GM12891 (cell line): Measurements from ENCODE around the gene SEPTIN12.

Experiments
- DNase-seq: peaks from one replicate; pipeline ENCODE4 v3.0.0; 2011; ENCODE audit warnings: low spot score; ENCODE audit not compliant: insufficient read length
- FAIRE-seq: peaks from 2 replicates; lab custom pipeline; 2011; peaks lifted over from hg19 to GRCh38; lab: Jason Lieb, UNC
- PAX5 ChIP-seq: IDR thresholded peaks from 2 replicates; pipeline ENCODE4 v1.6.1; 2011; ENCODE audit warnings: low read length, moderate library complexity, mild to moderate bottlenecking; ENCODE audit not compliant: insufficient read depth, severe bottlenecking
- POLR2A ChIP-seq: IDR thresholded peaks from 2 replicates; pipeline ENCODE4 v1.6.1; 2011; ENCODE audit warnings: low read depth, low read length, control low read depth
- POLR2AphosphoS5 ChIP-seq: IDR thresholded peaks from 2 replicates; pipeline ENCODE4 v1.6.1; 2011; ENCODE audit warnings: low read depth, low read length, control low read depth
- POU2F2 ChIP-seq: IDR thresholded peaks from 2 replicates; pipeline ENCODE4 v1.6.1; 2011; ENCODE audit warnings: low read depth, mild to moderate bottlenecking, control low read depth, low read length, moderate library complexity
- SPI1 ChIP-seq: IDR thresholded peaks from 2 replicates; pipeline ENCODE4 v1.6.1; 2011; ENCODE audit warnings: low read depth, low read length, control low read depth
- TAF1 ChIP-seq: IDR thresholded peaks from 2 replicates; pipeline ENCODE4 v1.6.1; 2011; ENCODE audit warnings: low read depth, low read length, control low read depth

SEPTIN12 gene

GRCh38 chr16:4796982-4797804, 9.0 kb upstream of the SEPTIN12 start:
- DNase-seq (no peak), FAIRE-seq (no peak)
- TF ChIP-seq PAX5, result no peak
- TF ChIP-seq TAF1, result no peak
- no peak for TF ChIP-seq POLR2AphosphoS5
- no peak for TF ChIP-seq SPI1
- TF ChIP-seq POLR2A, result no peak
- TF ChIP-seq POU2F2, result no peak

DNA sequence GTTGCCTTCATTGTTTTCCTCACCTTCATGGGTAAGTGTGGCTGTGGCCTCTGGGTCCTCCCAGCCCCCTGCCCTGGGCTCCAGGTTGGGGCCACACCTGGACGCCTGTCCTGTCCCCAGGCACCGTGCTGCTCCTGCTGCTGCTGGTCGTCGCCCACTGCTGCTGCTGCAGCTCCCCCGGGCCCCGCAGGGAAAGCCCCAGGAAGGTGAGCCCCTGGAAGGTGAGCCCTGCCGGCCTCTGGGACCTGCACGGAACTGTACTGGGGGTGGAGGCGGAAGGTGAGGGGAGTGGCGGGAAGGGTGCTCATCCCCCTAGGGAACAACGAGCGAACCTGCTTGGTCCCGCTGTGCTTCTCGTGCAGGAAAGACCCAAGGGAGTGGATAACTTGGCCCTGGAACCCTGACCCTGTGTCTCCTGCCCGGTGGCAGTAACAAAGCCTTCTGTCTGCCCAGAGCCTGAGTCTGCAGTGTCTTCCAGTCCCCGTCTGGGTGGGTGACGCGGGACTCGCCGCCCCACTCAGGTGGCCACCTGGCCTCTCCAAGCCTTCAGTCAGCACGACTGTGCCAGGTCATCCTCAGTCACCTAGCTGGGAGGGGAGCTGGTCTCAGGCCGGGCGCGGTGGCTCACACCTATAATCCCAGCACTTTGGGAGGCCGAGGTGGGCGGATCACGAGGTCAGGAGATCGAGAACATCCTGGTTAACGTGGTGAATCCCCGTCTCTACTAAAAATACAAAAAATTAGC, 7.9 kb upstream of the SEPTIN12 start:
- TF ChIP-seq POLR2AphosphoS5, result no peak
- no peak for TF ChIP-seq SPI1
- no peak for TF ChIP-seq PAX5
- no peak for TF ChIP-seq POU2F2
- no peak for TF ChIP-seq TAF1
- TF ChIP-seq POLR2A, result no peak
- FAIRE-seq, result no peak
- DNase-seq, result no peak

- DNase-seq, result no peak
- TF ChIP-seq POU2F2, result no peak
- no peak for TF ChIP-seq TAF1
- no peak for TF ChIP-seq POLR2A
- TF ChIP-seq PAX5, result no peak
- no peak for TF ChIP-seq SPI1
- TF ChIP-seq POLR2AphosphoS5, result no peak
- FAIRE-seq, result no peak
These were observed 7.2 kb upstream of the SEPTIN12 start, which contains the start of gene SMIM22 for GRCh38 chr16:4795181-4795827. Gene SMIM22, plus strand, starts transcription at chr16:4795369. Its CDS starts 366 bp downstream, at chr16:4795735.

GRCh38 chr16:4792951-4793513, 4.9 kb upstream of the SEPTIN12 start:
- TF ChIP-seq POU2F2 (no peak), POLR2AphosphoS5 (no peak), PAX5 (no peak), TAF1 (no peak), POLR2A (no peak), SPI1 (no peak)
- FAIRE-seq (no peak), DNase-seq (no peak)

- no peak for TF ChIP-seq SPI1
- TF ChIP-seq POLR2AphosphoS5, result no peak
- no peak for TF ChIP-seq POU2F2
- no peak for TF ChIP-seq POLR2A
- TF ChIP-seq PAX5, result no peak
- no peak for TF ChIP-seq TAF1
- FAIRE-seq (no peak), DNase-seq (no peak)
These were observed 2.7 kb upstream of the SEPTIN12 start for GRCh38 chr16:4790871-4791270.

GRCh38 chr16:4790261-4790660, 2.1 kb upstream of the SEPTIN12 start:
- DNase-seq (no peak), FAIRE-seq (no peak)
- no peak for TF ChIP-seq PAX5

- DNase-seq (no peak), FAIRE-seq (no peak)
- TF ChIP-seq SPI1, result no peak
- TF ChIP-seq TAF1, result no peak
These were observed 765 bp upstream of the SEPTIN12 start for GRCh38 chr16:4788910-4789309.

DNA sequence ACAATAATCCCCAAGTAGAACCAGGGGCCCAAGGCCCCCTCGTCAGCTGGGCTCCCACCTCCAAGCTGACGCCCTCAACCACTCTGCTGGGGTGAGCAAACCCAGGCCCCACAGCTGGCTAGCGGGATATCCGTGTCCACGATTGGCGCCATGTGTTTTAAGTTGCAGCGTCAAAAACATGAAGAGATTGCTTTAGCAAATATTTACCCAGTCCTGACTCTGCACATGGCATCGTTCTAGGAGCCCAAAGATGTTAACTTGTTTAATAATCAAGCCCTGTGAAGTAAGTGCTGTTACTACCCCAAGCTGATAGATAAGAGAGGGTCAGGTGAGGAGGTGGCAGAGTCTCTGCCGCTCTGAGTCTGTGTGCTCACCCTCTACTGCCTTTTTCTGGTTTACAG, 344 bp upstream of the SEPTIN12 start:
- TF ChIP-seq TAF1 (no peak), POLR2A (no peak)
- FAIRE-seq, result no peak
- no peak for DNase-seq

GRCh38 chr16:4787068-4787467, 1.1 kb downstream of the SEPTIN12 start:
- no peak for TF ChIP-seq POLR2AphosphoS5
- FAIRE-seq, result no peak
- DNase-seq, result no peak
